Stimulated activated CD4-positive, alpha-beta T cell treated with anti-CD3 and anti-CD28 coated beads, TNF-alpha, amount 100 ng/mL, for 48 hours (primary cell): ENCODE results near the gene LMX1A.

Experiments used
- DNase-seq, 3 donors: peaks; one replicate each; pipeline ENCODE4 v3.0.0-alpha.2; 2020; ENCODE audit warnings: low read depth in 3 of 3

Gene LMX1A

GRCh38 chr1:165162671-165163241 is 193.8 kb downstream of the LMX1A start:
- no peak for DNase-seq

- DNase-seq: no peak
Measured at GRCh38 chr1:165161130-165161529, 195.4 kb downstream of the LMX1A start.

- no peak for DNase-seq
Measured at GRCh38 chr1:165153182-165153581, 203.3 kb downstream of the LMX1A start.

- DNase-seq: no peak
Measured at GRCh38 chr1:165152727-165153126, 203.8 kb downstream of the LMX1A start.

GRCh38 chr1:165152109-165152508 is 204.4 kb downstream of the LMX1A start:
- no peak for DNase-seq
